ENCODE results near the gene RAVER1. TPM values are rescaled to one million over a fixed set of nuclear protein-coding genes. Genes with fewer than 3 reads are reported as not detected.
"Not testable (repeated sequence)": the region's sequence is repeated elsewhere in the genome, so short reads cannot be mapped to it uniquely, and the experiment has no call there.

Gene RAVER1
- total RNA-seq, 1 donor from 2014 or later: 11.3 TPM

- DNase-seq (ENCODE audit: low spot score): peak; percentile 93
- ATAC-seq: peak; percentile 85
These were observed 19.7 kb upstream of the RAVER1 start for GRCh38 chr19:10352764-10353671.

- ATAC-seq: peak; percentile 93
- peak; percentile 83 for DNase-seq (ENCODE audit: low spot score)
These were observed 13.2 kb upstream of the RAVER1 start for GRCh38 chr19:10346509-10346908.

- no peak for DNase-seq (ENCODE audit: low spot score)
- ATAC-seq: no peak
These were observed 11.5 kb upstream of the RAVER1 start for GRCh38 chr19:10344780-10345179.

GRCh38 chr19:10343495-10343894, 10.2 kb upstream of the RAVER1 start:
- ATAC-seq: no peak

GRCh38 chr19:10339977-10340376, 6.6 kb upstream of the RAVER1 start:
- no peak for DNase-seq (ENCODE audit: low spot score)
- ATAC-seq: no peak

More at GRCh38 chr19:10343495-10343894, 10.2 kb upstream of the RAVER1 start:
- no peak for DNase-seq (ENCODE audit: low spot score)

- ATAC-seq (no peak), DNase-seq (ENCODE audit: low spot score) (no peak)
These were observed 6.1 kb upstream of the RAVER1 start, which contains the start of gene ICAM3 for GRCh38 chr19:10339380-10339960. TSS of gene ICAM3 (minus strand) at chr19:10339624. CDS start at chr19:10339614, 10 bp downstream.

GRCh38 chr19:10338940-10339339, 5.6 kb upstream of the RAVER1 start:
- no peak for ATAC-seq
- no peak for DNase-seq (ENCODE audit: low spot score)

GRCh38 chr19:10336725-10337124, 3.4 kb upstream of the RAVER1 start:
- not testable (repeated sequence) for ATAC-seq

GRCh38 chr19:10335352-10335985, 2.1 kb upstream of the RAVER1 start:
- ATAC-seq: peak; percentile 40
- DNase-seq (ENCODE audit: low spot score): peak; percentile 71

More at GRCh38 chr19:10336725-10337124, 3.4 kb upstream of the RAVER1 start:
- not testable (repeated sequence) for DNase-seq (ENCODE audit: low spot score)

- peak; percentile 80 for ATAC-seq
- DNase-seq (ENCODE audit: low spot score): peak; percentile 98
These were observed 1.4 kb upstream of the RAVER1 start for GRCh38 chr19:10334588-10335351.

GRCh38 chr19:10333758-10334587, 644 bp upstream of the RAVER1 start:
- ATAC-seq (peak; percentile 3), DNase-seq (ENCODE audit: low spot score) (no peak)

GRCh38 chr19:10332158-10332964, 968 bp downstream of the RAVER1 start:
- ATAC-seq (no peak), DNase-seq (ENCODE audit: low spot score) (no peak)

- ATAC-seq: no peak
- DNase-seq (ENCODE audit: low spot score): no peak
These were observed 3.8 kb downstream of the RAVER1 start for GRCh38 chr19:10329555-10329954.

GRCh38 chr19:10328558-10329429, 4.5 kb downstream of the RAVER1 start:
- DNase-seq (ENCODE audit: low spot score) (no peak), ATAC-seq (no peak)

- DNase-seq (ENCODE audit: low spot score) (peak; percentile 70), ATAC-seq (peak; percentile 83)
These were observed 5.5 kb downstream of the RAVER1 start for GRCh38 chr19:10327793-10328192.

GRCh38 chr19:10325732-10326131, 7.6 kb downstream of the RAVER1 start:
- peak; percentile 68 for ATAC-seq
- no peak for DNase-seq (ENCODE audit: low spot score)

- no peak for ATAC-seq
- no peak for DNase-seq (ENCODE audit: low spot score)
These were observed 11.2 kb downstream of the RAVER1 start for GRCh38 chr19:10321874-10322835.

All from left lobe of liver (tissue), 2 donors.